RPMI8226 (cell line): ENCODE results near the gene TNS3.

Experiments used
- DNase-seq: peaks from one replicate; pipeline ENCODE4 v3.0.0-alpha.2; 2015

TNS3 gene

DNA sequence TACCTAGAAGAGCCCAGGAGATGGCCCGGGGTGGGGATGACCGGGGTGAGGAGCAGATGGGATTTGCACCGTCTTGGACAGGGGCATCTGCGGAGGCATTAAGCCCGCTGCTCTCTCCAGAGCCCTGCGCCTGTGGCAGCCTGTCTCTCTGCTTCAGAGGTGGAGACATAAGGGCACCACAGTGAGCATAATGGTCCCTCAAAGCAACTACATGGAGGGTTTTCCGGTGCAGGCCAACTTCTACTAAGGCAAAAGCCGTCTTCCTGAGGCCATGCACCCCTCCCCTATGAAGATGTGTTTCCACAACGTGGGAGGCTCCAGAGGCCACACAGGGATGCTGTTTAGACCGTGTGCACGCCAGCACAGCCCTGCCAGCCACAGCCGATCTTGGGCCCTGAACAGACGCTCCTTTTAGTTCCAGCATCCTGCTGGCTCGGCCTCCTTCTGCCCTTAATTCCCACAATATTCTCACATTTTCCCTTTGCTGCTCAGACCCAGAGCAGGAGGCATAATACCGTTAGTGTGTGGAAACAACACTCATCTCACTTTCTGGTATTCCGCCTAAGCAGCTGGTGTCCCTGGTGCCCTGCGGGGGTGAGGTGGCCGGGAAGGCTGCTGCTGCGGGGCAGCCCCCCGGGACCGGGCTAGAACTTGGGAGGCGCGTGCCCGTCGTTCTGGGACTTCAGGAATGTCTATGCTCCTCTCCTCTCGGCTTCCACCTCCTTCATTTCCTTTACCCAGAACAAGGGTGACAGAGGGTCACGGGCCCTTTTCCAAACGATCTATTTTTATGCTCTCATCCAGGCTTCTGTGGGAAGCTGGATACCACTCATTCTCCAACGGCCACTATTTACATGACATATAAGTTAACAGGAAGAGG lies 266.9 kb downstream of the TNS3 start:
- DNase-seq: no peak

- no peak for DNase-seq
These were observed 267.7 kb downstream of the TNS3 start for GRCh38 chr7:47314248-47314647.

DNA sequence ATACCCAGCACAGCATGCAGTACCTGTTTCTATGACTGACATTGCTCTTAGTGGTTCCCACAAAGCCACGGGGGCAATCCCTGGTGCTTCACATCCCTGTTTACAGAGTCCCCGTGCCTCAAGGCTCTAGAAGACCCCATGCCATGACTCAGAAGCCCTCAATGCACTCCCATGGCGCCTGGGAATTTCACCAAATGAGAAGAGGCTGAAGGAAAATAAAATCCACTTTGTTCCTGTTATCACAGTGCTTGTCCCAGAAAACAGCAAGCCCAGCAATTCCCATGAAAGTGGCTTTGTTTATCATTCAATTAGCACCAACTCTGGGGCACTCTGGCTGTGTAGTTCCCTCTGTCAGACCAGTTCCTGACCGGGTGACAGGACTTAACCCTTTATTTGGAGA lies 268.3 kb downstream of the TNS3 start:
- DNase-seq: no peak

- DNase-seq: no peak
These were observed 270.0 kb downstream of the TNS3 start for GRCh38 chr7:47311891-47312290.

GRCh38 chr7:47310020-47310419 lies 271.9 kb downstream of the TNS3 start:
- DNase-seq: no peak

- DNase-seq: no peak
These were observed 273.1 kb downstream of the TNS3 start for GRCh38 chr7:47308808-47309207.

DNA sequence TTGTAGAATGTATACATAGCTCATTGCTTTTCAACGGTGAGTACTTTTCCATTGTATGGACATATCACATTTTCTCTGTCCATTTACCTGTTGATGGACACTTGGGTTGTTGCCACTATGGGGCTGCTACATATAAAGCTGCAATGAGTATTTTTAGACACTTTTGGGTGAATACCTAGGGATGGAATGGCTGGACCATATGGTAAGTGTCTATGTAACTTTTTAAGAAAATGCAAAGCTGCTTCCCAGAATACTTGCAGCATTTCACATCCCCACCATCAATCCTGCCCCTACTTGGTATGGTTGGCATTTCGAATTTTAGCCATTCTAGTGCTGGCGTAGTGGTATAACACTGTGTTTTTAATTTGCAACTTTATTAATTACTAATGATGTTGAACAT lies 274.6 kb downstream of the TNS3 start:
- DNase-seq: no peak

DNA sequence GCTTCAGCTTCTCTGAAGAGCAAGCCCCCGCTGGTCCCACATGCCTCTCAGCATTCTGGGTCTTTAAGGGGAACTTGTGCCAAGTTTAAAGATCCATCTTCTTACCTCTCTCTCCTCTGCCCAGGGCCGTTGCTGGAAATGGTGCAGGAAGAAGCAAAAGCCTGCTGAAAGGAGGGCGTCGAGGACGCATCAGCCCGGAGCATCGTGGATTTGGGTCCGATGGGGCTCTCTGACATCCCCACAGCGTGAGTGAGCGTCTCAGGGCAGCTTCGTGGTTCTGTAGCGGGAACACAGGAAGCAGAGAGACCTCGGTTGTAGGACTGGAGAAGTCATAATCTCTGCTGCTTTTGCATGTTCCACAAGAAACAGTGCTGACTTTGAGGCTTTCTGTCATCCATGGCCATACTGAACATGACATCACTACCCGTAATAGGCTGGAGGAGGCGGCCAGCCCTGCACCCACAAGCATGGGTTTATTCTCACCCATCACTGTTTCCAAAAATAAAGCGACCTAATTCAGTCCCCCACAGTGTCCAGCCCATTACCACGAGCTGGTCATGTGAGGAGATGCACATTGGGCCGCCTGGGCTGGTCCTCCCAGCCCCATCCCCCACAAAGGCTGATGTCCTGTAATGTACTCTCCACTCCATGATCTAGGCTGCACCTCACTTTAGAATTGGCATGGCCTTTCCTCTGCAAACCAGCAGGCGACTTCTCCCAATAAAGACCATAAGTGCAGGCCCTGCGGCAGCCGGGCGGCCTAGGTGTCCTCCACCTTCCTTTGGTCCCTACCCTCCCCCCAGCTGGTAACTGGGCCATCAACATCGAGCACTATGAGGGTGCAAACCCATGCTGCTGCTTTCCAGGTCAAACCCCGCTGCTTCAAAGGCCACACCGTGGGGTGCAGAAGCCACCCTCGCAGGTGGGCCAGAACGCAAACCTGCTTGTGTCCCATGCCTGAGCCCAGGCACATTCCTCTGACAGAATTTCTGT lies 276.9 kb downstream of the TNS3 start:
- DNase-seq: no peak

DNA sequence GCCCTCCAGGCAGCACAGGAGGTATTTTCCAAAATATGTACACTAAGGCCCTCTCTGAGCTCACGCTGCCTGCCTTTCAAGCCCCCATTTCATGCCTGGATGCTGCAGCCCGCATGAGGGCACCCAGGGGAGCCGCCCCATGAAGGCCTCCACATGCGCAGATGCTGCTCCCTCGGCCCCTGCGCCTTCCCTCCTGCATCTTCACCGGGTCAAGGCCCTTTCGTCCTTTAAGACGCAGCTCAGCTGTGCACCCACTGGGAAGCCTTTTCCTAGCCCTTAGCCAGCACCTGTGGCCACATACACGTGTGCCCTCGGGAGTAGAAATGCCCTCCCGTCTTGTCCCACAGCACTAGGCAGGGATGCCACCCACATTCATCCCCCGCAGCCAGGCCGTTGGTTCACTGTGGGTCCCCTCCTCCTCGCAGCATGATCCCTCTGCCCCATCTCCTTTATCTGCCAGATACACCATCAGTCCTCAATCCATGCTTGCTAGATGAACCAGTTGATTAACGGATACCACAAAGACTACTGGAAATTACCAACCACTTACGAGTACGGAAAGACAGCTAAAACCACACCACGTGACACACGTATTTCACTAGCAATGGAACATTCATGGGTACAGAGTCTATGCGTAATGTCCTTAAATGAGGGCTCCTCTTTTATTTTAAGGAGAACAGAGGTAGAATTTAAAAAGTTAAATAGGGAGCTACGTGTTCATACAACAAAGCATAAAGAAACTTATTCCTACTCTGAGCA lies 278.0 kb downstream of the TNS3 start:
- DNase-seq: no peak

GRCh38 chr7:47303014-47303694 lies 278.8 kb downstream of the TNS3 start:
- no peak for DNase-seq

GRCh38 chr7:47302560-47302959 lies 279.4 kb downstream of the TNS3 start:
- DNase-seq: no peak

GRCh38 chr7:47301657-47302295 lies 280.1 kb downstream of the TNS3 start:
- DNase-seq: no peak

- no peak for DNase-seq
These were observed 280.8 kb downstream of the TNS3 start for GRCh38 chr7:47301105-47301477.

DNA sequence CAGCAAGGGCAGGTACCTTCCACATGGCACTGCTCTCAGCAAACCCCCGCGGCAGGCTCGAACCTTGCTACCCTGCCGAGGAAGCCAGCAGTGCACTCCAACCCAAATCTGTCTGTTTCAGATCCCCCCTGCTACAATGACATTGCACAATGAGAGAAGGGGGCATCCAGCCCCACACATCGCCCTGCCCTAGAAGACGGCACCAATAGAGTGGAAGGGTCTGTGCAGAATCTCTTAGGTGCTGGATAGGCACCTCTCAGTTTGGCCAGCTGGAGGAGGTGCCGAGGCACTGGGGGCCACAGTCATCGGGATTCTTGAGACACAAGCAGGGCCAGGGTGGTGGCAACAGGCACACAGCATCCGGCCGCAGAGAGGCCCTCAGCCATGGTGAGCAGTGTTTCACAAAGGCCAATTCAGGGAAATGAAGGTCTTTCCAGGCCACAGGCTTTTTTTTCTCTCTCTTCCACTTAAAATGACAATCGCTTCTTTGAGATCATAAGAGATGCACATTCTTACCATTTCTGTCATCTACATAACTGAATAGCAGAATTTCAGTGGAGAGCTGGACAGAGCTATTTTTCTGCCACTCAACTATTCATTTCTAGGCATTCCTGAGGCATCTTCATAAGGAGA lies 281.3 kb downstream of the TNS3 start:
- DNase-seq: no peak

DNA sequence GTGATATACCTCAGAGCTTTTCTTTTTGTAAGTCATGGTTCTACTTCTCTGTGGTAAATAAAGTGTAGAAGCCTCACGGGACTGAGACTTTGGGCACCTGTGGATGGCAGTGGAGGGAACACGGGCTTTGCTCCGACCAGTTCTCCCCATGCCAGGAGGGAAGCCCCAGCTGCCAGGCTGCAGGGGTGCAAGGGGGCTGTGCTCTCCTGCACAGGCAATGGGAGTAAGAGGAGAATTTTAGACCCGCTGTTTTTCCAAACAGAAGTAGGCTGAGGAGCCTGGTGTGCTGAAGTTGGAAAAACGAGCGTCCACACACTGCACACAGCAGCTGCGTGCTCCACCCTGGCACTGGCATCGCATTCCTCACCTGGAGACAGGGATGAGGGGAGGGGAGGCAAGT lies 282.4 kb downstream of the TNS3 start:
- DNase-seq: no peak

DNA sequence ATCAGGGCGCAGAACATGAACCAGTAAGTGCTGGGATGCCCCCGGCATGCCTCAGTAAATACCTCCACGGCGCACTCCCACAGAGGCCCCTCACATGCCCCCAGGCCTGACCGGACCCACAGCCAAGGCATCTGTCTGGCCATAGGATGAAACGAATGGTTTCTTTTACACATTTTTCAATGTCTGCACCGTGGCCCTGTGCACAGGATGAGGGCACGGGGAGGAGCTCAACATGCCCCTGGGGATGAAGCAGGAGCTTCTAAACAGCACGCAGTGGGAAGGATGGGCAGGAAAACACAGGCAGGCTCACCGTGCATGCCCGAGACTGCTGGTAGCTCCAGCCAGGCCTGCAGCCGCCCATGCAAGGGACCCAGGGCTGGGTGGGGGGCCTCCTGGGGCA lies 283.3 kb downstream of the TNS3 start:
- DNase-seq: no peak

GRCh38 chr7:47297120-47297519 lies 284.8 kb downstream of the TNS3 start:
- DNase-seq: no peak

DNA sequence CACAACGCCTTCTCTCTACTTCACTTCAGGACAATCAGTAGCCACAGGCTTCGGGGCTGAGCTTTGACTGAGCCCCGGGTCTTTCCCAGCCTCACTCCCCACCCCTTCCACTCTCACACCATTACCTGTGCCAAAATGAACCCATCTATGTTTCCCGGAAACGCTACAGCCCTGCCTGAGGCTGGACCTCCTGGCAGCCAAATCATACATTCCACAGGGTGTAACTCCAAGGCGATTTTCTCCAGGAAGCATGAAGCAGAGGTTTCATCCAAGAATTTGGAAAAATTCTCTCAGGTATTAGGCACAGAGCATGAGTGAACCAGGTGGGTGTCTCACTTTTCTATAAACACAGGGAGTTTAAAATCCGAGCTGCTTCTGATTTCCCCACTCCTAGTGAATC lies 286.3 kb downstream of the TNS3 start:
- DNase-seq: no peak

DNA sequence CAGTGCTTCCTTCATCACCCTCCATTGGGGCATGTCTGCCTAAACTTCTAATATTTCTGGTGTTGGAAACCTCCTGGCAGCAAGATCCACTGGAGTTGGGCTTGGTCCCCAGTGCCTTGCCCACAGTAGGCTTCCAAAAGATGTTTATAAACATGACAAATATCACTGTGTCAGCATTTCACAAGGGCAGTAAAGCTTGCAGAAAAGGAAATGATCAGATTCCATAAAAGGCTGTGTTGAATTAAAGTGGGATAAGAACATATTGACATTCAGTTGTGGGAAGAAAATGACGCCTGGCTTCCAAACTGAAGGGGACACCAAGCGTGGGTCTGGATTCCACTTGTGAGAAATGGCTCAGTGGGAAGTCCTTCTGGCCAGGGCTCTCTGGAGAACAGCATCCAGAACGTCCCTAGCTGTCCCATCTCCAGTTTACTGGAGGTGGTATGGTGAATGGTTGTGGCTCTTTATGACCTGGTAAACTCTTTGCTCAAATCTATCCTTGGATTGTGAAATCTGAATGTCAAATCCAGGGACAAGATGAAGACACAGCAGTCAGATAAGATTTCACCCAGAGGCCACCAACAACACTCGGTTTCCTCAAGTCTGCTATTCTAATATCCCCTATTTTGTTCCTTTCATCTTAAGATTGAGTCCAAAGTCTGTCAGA lies 287.2 kb downstream of the TNS3 start:
- DNase-seq: no peak

- no peak for DNase-seq
These were observed 287.9 kb downstream of the TNS3 start for GRCh38 chr7:47293884-47294555.
